Measurements from ENCODE around the gene MAP7D3. TPM values are rescaled to one million over a fixed set of nuclear protein-coding genes. Genes with fewer than 3 reads are reported as not detected.

MAP7D3 gene
- total and polyA plus RNA-seq, 10 of the 15 experiments (the other 5 are each of a cell fraction or from before 2014, with no cell fraction given), result 9.1 to 24.0 (median 11.0) TPM

GRCh38 chrX:136207546-136207945 lies 43.7 kb downstream of the MAP7D3 start:
- ATAC-seq (no peak), FAIRE-seq (no peak), DNase-seq (ENCODE audit: low read depth, low spot score) (no peak)
- Histone ChIP-seq H3K79me2 (ENCODE audit: control insufficient read depth, insufficient read depth, low read length) (no peaks in the 10 kb centered on the region), H3K36me3 (ENCODE audit: control insufficient read depth in 2 of 2, insufficient read depth in 2 of 2, low read length in 1 of 2) (no peaks in the 10 kb centered on the region), H3K9ac (ENCODE audit: control insufficient read depth, insufficient read depth, low read length) (no peak overlapping the region), H3K9me3 (replicated peaks; ENCODE audit: control insufficient read depth, insufficient read depth, low read length) (no peaks in the 10 kb centered on the region), H3K4me2 (ENCODE audit: control insufficient read depth, insufficient read depth) (no peak overlapping the region), H3K27me3 (replicated peaks in 1 of 2; ENCODE audit: control insufficient read depth in 2 of 2, insufficient read depth in 2 of 2, low read length in 1 of 2) (no peaks in the 10 kb centered on the region), H3K4me3 (no peak overlapping the region), H4K20me1 (ENCODE audit: control insufficient read depth, insufficient read depth) (no peaks in the 10 kb centered on the region), H3K27ac (ENCODE audit: control insufficient read depth, insufficient read depth) (no peak overlapping the region), H2AFZ (ENCODE audit: control insufficient read depth, low read depth, low read length) (no peak overlapping the region), H3K4me1 (ENCODE audit: control insufficient read depth, insufficient read depth, low read length) (no peaks in the 10 kb centered on the region)
- TF ChIP-seq NFIC (IDR thresholded peaks at IDR 0.05; ENCODE audit: low read depth, low read length), result no peak
- no peak for TF ChIP-seq CHD4 (IDR thresholded peaks at IDR 0.05)
- TF ChIP-seq, protein P1, sequence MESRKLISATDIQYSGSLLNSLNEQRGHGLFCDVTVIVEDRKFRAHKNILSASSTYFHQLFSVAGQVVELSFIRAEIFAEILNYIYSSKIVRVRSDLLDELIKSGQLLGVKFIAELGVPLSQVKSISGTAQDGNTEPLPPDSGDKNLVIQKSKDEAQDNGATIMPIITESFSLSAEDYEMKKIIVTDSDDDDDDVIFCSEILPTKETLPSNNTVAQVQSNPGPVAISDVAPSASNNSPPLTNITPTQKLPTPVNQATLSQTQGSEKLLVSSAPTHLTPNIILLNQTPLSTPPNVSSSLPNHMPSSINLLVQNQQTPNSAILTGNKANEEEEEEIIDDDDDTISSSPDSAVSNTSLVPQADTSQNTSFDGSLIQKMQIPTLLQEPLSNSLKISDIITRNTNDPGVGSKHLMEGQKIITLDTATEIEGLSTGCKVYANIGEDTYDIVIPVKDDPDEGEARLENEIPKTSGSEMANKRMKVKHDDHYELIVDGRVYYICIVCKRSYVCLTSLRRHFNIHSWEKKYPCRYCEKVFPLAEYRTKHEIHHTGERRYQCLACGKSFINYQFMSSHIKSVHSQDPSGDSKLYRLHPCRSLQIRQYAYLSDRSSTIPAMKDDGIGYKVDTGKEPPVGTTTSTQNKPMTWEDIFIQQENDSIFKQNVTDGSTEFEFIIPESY (IDR thresholded peaks at IDR 0.05), result no peak
- TF ChIP-seq MYB (IDR thresholded peaks at IDR 0.05; ENCODE audit: borderline replicate concordance, low read depth, low read length), result no peak
- TF ChIP-seq SP1 (IDR thresholded peaks at IDR 0.05; ENCODE audit: low read depth, low read length), result no peak
- TF ChIP-seq MXI1 (IDR thresholded peaks at IDR 0.05; ENCODE audit: low read depth, low read length), result no peak
- no peak for TF ChIP-seq EGR1 (IDR thresholded peaks at IDR 0.05; ENCODE audit: borderline replicate concordance in 1 of 2, low read depth in 2 of 2, low read length in 2 of 2)
- no peak for TF ChIP-seq FOS (IDR thresholded peaks at IDR 0.05; ENCODE audit: borderline replicate concordance, extremely low read depth, insufficient read length)
- no peak for TF ChIP-seq RCOR1 (conservative IDR thresholded peaks at IDR 0.05; ENCODE audit: low read depth, low read length)
- TF ChIP-seq SKIL (IDR thresholded peaks at IDR 0.05; ENCODE audit: low read depth, poor library complexity, severe bottlenecking), result no peak
- no peak for TF ChIP-seq HDGF (IDR thresholded peaks at IDR 0.05)
- no peak for TF ChIP-seq CBX5 (IDR thresholded peaks at IDR 0.05; ENCODE audit: low read depth)
- TF ChIP-seq, protein P2, sequence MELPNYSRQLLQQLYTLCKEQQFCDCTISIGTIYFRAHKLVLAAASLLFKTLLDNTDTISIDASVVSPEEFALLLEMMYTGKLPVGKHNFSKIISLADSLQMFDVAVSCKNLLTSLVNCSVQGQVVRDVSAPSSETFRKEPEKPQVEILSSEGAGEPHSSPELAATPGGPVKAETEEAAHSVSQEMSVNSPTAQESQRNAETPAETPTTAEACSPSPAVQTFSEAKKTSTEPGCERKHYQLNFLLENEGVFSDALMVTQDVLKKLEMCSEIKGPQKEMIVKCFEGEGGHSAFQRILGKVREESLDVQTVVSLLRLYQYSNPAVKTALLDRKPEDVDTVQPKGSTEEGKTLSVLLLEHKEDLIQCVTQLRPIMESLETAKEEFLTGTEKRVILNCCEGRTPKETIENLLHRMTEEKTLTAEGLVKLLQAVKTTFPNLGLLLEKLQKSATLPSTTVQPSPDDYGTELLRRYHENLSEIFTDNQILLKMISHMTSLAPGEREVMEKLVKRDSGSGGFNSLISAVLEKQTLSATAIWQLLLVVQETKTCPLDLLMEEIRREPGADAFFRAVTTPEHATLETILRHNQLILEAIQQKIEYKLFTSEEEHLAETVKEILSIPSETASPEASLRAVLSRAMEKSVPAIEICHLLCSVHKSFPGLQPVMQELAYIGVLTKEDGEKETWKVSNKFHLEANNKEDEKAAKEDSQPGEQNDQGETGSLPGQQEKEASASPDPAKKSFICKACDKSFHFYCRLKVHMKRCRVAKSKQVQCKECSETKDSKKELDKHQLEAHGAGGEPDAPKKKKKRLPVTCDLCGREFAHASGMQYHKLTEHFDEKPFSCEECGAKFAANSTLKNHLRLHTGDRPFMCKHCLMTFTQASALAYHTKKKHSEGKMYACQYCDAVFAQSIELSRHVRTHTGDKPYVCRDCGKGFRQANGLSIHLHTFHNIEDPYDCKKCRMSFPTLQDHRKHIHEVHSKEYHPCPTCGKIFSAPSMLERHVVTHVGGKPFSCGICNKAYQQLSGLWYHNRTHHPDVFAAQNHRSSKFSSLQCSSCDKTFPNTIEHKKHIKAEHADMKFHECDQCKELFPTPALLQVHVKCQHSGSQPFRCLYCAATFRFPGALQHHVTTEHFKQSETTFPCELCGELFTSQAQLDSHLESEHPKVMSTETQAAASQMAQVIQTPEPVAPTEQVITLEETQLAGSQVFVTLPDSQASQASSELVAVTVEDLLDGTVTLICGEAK (IDR thresholded peaks at IDR 0.05; ENCODE audit: borderline replicate concordance), result no peak
- no peak for TF ChIP-seq CBFB (IDR thresholded peaks at IDR 0.05; ENCODE audit: low read depth)
- no peak for TF ChIP-seq ESRRA (IDR thresholded peaks at IDR 0.05; ENCODE audit: low read length)
- no peak for TF ChIP-seq SMARCA5 (IDR thresholded peaks at IDR 0.05)
- no peak for TF ChIP-seq NFYA (IDR thresholded peaks at IDR 0.05; ENCODE audit: borderline replicate concordance, low read depth, low read length)
- POLR2A ChIA-PET, result no interaction called here
- RAD21 ChIA-PET (ENCODE audit: unreplicated experiment), result no interaction called here
- no TSS peak for BruUV-seq (replicated peaks)
- SMC1A ChIA-PET (ENCODE audit: uncharacterized antibody, unreplicated experiment), result no interaction called here
- WGBS (ENCODE audit: insufficient coverage, insufficient replicate concordance, low lambda C conversion rate, missing lambda C conversion rate), result 58% methylated on average over 4 of the region's 4 CpGs
- CTCF ChIA-PET, result interaction anchor here (0.9 kb wide), 1 partner anchor 179 kb away, joined by 3 read pairs; no protein-coding TSS in a partner anchor
- intact Hi-C loops (cut with micrococcal nuclease; ENCODE audit: unreplicated experiment), result no loop called here
- in situ Hi-C loops (cut with MboI), result no loop called here

All from GM12878 (cell line).